ENCODE measurements around the gene SURF1. TPM values are rescaled to one million over a fixed set of nuclear protein-coding genes. Genes with fewer than 3 reads are reported as not detected.

Gene SURF1
- total RNA-seq, 4 donors from 2014 or later = 13.0 to 34.7 (median 24.4) TPM

DNA sequence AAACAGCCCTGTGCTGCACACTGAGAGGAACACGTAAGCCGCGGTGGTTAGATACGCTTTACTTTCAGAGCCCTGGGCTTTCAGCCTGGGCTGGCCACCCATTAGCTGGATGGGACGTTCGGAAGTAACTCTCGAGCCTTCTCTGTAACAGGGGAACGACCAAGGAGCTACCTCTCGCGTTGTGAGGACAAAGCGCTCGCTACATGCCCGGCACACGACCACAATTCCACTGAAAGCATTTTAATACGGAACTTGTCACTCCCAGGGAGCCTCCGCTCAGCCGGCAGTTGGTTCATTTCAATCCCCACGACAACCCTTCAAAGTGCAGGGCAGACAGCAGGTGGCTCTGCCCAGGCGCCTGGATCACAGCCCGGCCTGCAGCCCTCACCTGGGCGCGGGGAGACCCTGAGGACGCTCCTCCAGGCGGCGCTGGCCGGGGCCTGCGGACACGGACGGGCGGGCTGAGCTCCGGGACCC lies 368 bp downstream of the SURF1 start:
- Histone ChIP-seq H3K9me3 (no peaks in the 10 kb centered on the region), H3K27me3 (no peaks in the 10 kb centered on the region), H3K4me1 (peaks cover 0 to 13% of the 10 kb centered on the region in 2 donors), H3K4me3 (peak overlapping the region; percentile 60 to 83), H3K36me3 (no peaks in the 10 kb centered on the region), H3K27ac (peak overlapping the region; percentile 67 to 68)
- no peak for TF ChIP-seq POLR2A (IDR thresholded peaks at IDR 0.05)
- TF ChIP-seq, protein P1, sequence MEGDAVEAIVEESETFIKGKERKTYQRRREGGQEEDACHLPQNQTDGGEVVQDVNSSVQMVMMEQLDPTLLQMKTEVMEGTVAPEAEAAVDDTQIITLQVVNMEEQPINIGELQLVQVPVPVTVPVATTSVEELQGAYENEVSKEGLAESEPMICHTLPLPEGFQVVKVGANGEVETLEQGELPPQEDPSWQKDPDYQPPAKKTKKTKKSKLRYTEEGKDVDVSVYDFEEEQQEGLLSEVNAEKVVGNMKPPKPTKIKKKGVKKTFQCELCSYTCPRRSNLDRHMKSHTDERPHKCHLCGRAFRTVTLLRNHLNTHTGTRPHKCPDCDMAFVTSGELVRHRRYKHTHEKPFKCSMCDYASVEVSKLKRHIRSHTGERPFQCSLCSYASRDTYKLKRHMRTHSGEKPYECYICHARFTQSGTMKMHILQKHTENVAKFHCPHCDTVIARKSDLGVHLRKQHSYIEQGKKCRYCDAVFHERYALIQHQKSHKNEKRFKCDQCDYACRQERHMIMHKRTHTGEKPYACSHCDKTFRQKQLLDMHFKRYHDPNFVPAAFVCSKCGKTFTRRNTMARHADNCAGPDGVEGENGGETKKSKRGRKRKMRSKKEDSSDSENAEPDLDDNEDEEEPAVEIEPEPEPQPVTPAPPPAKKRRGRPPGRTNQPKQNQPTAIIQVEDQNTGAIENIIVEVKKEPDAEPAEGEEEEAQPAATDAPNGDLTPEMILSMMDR (IDR thresholded peaks at IDR 0.05) = no peak
- intact Hi-C loops (cut with DNase I; ENCODE audit: low total_unique reads) = no loop called here
- DNase-seq = no peak

DNA sequence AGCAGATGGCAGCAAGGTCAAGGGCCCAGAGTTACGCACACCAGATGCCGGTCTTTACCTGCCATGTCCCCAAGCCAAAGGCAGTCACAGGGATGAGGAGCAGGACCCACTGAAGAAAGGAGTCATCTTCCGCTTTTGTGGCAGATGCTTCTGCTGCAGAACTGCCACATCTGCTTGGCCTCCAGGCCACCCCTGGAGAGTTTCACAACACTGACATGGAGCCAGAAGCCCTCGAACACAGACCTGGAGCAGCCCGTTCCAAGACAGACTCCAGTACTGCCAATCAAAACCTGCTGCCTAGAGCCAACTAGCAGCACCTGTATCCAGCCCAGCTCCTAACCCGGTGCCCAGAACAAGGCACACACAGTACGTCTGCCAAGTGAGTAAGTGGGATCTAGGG lies 1.5 kb downstream of the SURF1 start:
- DNase-seq = no peak
- no peaks in the 10 kb centered on the region for H3K9me3 ChIP-seq
- H3K36me3 ChIP-seq = no peaks in the 10 kb centered on the region
- no peaks in the 10 kb centered on the region for H3K27me3 ChIP-seq
- intact Hi-C loops (cut with DNase I; ENCODE audit: low total_unique reads) = no loop called here
- TF ChIP-seq POLR2A (IDR thresholded peaks at IDR 0.05) = no peak
- TF ChIP-seq, protein P1 (IDR thresholded peaks at IDR 0.05) = no peak
- H3K27ac ChIP-seq = no peak overlapping the region
- no peak overlapping the region for H3K4me3 ChIP-seq
- H3K4me1 ChIP-seq = peaks cover 0 to 13% of the 10 kb centered on the region in 2 donors

DNA sequence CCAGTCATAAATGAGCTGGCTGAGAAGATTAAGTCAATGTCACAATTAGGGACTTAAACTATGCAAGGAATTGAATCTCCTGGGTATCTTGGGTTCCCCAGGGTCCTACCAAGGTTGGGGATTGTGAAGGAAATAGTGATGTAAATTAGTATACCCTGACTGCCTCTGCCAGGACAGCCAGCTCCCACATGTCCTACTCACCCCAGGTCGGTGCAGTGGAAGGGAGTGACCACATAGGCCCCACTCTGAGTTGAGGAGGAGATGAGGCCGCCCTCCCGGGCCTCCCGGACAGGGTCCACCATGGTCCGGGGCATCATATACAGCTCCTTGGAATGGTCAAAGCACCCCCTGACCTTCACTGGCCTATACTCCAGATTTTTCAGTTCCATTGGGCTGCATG lies 2.7 kb downstream of the SURF1 start:
- DNase-seq = no peak
- TF ChIP-seq, protein P1 (IDR thresholded peaks at IDR 0.05) = no peak
- no peak for TF ChIP-seq POLR2A (IDR thresholded peaks at IDR 0.05)
- H3K27me3 ChIP-seq = no peaks in the 10 kb centered on the region
- no peaks in the 10 kb centered on the region for H3K9me3 ChIP-seq
- no peak overlapping the region for H3K27ac ChIP-seq
- H3K4me1 ChIP-seq = peaks cover 0 to 20% of the 10 kb centered on the region in 2 donors
- intact Hi-C loops (cut with DNase I; ENCODE audit: low total_unique reads) = no loop called here
- H3K4me3 ChIP-seq = no peak overlapping the region
- no peaks in the 10 kb centered on the region for H3K36me3 ChIP-seq

DNA sequence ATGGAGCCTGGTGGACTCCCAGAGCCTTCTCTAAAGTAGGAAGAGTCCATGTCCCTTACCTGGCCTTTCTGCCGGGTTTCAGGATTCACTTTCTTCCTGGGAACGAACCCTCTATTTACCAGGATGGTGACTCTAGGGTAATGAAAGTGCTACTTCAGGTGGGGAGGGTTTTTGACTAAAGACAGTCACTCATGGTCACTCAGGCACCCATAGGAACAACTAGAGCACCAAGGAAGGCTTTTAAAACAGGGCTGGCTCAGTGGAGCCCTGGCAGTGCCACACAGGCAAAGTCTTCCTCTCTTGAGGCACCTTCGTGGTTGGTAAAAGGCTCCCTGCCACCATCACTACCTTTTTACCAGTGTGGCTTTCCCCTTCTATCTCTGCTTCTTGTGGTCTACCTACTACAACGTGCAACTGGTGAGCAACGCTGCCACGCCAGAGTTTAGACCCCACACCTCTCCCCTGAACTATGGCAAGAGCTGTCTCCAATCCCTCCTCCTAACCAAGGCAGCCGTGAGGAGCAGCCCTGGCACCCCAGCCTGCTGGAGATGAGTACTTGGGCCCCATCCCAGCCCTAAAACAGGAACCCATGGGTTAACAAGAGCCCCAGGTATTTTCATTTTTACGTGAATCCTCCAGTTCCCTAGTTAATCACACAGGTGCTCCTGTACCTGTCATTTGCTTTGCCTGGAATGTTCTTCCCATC lies 3.5 kb downstream of the SURF1 start:
- TF ChIP-seq, protein P1 (IDR thresholded peaks at IDR 0.05) = no peak
- no peak for TF ChIP-seq POLR2A (IDR thresholded peaks at IDR 0.05)
- H3K4me3 ChIP-seq = no peak overlapping the region
- peaks cover 0 to 19% of the 10 kb centered on the region in 2 donors for H3K4me1 ChIP-seq
- no peaks in the 10 kb centered on the region for H3K36me3 ChIP-seq
- H3K9me3 ChIP-seq = no peaks in the 10 kb centered on the region
- no peak overlapping the region for H3K27ac ChIP-seq
- no peaks in the 10 kb centered on the region for H3K27me3 ChIP-seq
- intact Hi-C loops (cut with DNase I; ENCODE audit: low total_unique reads) = no loop called here
- no peak for DNase-seq

DNA sequence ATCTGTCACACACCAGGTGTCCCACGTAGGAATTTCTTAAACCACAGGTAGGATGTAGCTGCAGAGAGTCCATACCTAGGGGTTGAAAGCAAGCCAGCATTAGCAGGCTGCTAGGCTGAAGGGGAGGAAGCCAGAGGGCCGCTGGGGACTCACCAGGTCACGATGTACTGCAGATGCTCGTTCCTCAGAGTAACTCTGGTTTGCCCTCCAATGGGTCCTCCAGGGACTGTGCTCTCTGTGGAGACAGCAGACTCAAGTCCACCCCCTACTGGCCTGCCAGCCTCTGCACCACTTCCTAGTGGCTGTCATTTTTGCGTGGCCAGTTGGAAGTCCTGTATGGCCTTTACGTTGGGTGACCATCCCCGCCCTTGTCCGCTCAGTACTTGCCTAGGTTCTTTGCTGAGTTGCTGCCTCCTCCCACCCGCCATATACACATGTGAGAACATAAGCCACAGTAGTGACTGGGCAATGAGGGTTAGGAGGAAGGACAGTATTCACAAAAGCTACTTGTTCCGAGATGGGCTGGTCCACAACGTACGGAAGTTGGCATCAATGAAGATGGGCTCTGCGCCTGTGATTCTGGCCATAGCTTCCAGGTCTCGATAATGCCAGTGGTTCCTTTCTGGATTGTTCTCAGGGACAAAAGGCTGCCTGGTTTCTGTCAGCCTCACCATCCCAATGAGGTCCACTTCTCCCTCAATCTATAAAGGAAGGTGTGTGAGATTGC lies 4.2 kb downstream of the SURF1 start:
- Histone ChIP-seq H3K4me1 (peaks cover 0 to 16% of the 10 kb centered on the region in 2 donors), H3K27ac (no peak overlapping the region), H3K4me3 (no peak overlapping the region), H3K36me3 (no peaks in the 10 kb centered on the region), H3K27me3 (no peaks in the 10 kb centered on the region), H3K9me3 (no peaks in the 10 kb centered on the region)
- TF ChIP-seq, protein P1 (IDR thresholded peaks at IDR 0.05) = peak in 1 of 4 experiments; percentile 6
- no peak for TF ChIP-seq POLR2A (IDR thresholded peaks at IDR 0.05)
- intact Hi-C loops (cut with DNase I; ENCODE audit: low total_unique reads) = no loop called here
- DNase-seq = no peak
